ENCODE measurements around the gene TMEM171.

The TMEM171 gene

DNA sequence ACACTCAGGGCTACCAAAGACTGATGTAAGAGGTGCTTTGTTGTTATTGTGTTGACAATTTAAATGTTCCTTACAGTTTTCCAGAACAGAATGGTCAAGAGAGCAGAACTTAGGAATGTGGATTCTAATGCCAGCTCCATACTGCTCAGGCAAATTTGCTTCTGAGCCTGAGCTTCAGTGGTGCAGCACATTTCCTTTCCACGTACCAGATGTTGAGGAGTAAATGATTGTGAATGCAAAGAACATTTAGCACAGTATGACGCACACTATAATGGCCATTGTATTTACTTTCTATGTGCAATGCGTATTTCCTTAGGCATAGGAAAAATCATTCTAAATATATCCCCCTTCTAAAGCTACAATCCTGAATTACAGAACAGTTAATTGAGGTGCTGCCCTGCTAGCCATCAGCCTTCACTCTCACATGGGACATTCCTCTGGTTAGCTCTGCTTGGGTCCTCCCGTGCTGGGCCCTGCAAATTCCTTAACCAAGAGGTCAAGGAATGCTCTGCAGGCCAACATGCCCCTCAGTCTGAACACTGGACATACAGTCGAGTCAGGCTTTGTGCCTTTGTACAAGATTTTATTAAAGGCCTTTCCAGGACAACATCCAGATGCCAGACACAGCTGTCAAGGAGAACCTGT, 31.5 kb downstream of the TMEM171 start:
- TF ChIP-seq POLR2A (IDR thresholded peaks at IDR 0.05; ENCODE audit: low read length) = no peak
- TF ChIP-seq GATA1 (IDR thresholded peaks at IDR 0.05; ENCODE audit: low read depth, low read length) = no peak
- DNase-seq = no peak

DNA sequence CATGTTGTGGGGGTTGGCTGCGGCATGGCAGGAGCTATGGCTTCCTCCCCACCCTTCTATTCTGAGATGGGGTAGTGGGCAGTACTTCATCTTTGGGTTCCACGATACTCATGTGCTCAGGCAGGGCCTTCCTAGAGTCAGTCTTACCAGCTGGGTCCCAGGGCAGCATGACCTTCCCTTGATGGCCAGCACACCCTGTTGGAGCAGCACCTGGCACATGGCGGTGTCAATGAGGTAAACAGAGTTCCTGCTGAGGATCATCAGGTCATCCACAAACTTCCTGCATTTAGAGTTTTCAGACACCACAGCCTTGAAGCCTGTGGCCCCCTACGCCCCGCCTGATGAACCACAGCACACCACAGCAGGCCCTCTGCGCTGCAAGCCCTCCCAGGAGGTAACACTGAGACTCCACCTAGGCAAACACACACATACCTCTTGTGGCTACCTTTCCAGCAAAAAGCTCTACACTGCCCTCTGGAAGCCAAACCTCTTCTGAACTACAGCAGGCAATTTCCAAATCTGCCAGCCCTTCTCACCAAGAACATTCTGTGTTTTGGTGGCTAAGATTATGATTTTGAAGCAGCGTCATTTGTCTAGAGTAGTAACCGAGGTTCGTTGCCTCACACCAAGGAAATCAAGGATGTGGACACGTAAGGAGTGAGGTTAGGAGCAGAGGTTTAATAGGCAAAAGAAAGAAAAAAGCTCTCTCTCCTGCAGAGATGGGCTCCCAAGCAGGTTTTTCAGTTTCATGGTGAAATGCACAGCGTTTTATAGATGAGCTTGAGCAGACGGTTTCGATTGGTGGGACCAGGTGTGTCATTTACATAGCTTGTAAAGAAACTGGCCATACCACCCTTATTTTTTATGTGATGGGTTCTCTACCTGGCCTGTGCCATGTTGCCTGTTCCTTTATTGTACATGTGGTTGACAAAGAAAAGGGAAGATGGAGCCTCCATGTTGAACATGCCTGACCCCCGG, 32.3 kb downstream of the TMEM171 start:
- TF ChIP-seq POLR2A (IDR thresholded peaks at IDR 0.05; ENCODE audit: low read length) = no peak
- no peak for TF ChIP-seq GATA1 (IDR thresholded peaks at IDR 0.05; ENCODE audit: low read depth, low read length)
- DNase-seq = no peak

DNA sequence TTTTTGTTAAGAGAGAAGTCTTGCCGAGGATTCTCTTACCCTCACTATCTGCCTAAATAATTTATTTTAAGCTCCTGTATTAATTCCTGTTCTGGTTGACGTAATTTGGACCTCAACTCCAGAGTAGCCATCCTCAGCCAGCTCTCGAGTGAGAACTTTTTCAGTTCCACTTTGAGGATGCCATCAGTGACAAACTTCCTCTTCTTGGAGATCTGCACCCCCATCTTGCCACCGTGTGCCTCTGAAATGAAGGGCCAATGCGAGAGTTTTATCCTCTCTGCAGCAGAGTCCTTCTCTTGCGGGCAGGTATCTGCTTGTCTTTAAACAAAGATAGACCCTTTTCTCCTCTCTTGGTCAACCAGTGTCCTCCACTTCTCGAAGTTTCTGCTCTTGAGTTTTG, 33.1 kb downstream of the TMEM171 start:
- TF ChIP-seq POLR2A (IDR thresholded peaks at IDR 0.05; ENCODE audit: low read length) (no peak), GATA1 (IDR thresholded peaks at IDR 0.05; ENCODE audit: low read depth, low read length) (no peak)
- DNase-seq = no peak

DNA sequence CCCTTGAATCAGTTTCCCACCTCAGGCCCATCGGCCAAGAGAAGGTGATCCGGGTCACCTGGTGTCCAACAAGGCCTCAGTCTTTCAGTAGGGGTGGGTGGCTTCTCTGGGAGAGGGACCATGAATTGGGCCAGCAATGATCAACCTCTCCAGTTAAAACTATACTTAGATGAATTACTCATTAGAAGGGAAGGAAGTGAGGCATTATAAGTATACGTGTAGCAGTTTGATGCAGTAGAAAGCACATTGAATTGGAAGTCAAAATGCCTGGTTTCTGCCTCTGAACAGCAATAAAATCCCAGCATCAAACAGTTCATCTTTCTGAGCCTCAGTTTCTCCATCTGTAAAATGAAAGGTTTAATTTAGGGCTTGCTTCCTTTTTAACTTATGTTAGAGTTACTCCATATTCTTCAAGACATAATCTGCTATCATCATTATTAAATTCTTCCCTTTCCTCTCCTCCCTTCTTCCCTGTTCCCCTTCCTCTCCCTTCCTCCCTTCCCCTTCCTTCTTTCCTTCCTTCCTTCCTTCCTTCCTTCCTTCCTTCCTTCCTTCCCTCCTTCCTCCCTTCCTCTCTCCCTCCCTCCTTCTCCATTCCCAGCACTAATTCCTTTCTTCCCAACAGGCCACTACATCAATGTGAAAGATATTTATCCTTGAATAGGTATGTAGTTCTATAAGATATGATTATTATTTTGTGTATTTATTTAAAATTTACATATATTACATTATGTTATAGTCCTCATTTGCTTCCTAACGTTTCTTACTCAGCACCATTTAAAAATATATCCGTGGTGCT, 34.0 kb downstream of the TMEM171 start:
- TF ChIP-seq POLR2A (IDR thresholded peaks at IDR 0.05; ENCODE audit: low read length) (no peak), GATA1 (IDR thresholded peaks at IDR 0.05; ENCODE audit: low read depth, low read length) (no peak)
- DNase-seq = no peak

DNA sequence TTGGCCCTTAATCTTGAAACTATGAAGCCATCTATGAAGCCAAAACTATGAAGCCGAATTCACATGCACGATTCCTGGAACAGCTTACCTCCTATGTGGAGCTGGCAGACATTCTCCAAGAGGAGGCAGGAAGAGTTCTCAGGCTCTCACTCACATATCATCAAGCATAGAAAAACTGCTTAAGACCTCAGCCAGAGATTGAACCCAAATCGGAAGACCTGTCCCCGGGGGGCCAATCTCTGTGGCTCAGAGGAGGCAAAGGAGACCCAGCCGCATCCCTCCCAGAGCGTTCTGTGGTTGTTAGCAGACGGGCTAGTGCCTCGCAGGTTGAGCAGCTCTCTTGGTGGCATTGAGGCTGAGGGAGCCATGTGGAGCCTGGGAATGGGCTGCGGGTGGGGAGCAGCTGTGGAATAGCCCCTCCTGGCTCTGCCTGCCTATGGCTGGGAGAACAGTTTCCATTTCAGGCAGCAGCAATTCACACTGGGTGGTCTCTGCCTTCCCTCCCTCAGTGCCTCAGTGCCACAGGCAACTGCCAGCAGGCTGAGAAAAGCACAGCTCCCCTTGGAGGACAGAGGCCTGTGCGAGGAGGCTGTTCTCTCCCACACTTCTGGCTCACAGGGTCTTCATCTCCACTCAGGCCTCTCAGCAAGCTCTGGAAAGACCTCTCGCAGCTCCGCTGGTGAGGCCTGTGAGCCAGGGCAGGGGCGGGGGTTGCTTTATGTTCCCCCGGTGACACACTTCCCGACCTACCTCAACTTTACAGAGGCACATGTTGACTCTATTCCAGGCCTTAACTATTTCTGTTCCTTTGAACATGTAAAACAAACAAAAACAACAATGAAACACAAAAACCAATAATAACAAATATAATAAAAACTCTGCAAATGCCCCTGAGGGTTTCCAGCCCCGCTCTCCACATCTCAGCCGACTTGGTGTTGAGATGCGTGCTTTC, 35.2 kb downstream of the TMEM171 start:
- TF ChIP-seq POLR2A (IDR thresholded peaks at IDR 0.05; ENCODE audit: low read length) (no peak), GATA1 (IDR thresholded peaks at IDR 0.05; ENCODE audit: low read depth, low read length) (no peak)
- DNase-seq = no peak

DNA sequence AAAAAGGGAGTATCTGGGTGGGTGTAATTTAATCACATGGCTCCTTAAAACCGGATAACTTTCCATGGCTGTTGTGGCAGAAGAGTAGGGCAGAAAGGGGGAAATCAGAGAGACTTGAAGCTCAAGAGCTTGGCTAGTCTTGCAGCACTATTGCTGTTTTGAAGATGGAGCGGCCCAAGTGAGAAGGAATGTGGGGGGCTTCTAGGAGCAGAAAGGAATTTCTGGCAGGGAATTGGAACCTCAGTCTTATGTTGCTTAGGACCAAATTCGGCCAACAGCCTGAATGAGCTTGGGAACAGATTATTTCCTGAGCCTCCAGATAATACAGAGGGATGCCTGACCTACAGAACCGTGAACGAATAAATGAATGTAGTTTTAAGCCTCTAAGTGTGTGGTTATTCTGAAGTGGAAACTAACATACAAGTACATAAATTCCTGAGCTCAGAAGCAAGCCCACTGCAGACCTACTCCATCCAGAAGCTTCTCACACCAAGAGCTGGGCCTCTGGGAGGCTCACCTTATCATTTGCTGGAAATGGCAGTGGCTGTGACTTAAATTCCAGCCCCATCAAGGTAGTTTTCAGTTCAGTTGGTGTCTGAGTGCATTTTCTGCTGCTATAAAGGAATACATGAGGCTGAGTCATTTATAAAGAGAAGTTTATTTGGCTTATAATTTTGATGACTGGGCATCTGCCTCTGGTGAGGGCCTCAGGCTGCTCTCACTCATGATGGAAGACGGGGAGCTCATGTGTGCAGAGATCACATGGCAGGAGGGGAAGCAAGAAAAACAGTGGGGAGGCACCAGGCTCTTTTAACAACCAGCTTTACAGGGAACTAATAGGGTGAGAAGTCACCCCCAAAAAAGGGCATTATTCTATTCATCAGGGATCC, 37.3 kb downstream of the TMEM171 start:
- DNase-seq = no peak
- TF ChIP-seq GATA1 (IDR thresholded peaks at IDR 0.05; ENCODE audit: low read depth, low read length) = no peak
- no peak for TF ChIP-seq POLR2A (IDR thresholded peaks at IDR 0.05; ENCODE audit: low read length)

DNA sequence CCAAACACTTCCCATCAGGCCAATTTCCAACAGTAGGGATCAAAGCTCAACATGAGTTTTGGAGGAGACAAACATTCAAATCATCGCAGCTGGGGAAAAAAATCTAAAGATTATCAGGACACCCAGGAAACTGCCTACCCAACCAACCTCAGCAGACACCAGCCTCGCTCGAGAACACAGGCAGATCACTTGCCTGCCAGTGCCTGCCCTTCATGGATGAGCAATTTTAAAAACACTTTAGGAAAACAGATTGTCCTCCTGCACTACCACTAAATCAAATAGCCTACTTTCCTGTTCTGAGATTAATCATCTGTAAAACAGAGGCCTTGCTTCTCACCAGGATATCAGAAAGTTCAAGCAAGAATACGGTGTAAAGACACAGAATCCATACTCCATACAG, 37.9 kb downstream of the TMEM171 start:
- DNase-seq = no peak
- no peak for TF ChIP-seq GATA1 (IDR thresholded peaks at IDR 0.05; ENCODE audit: low read depth, low read length)
- TF ChIP-seq POLR2A (IDR thresholded peaks at IDR 0.05; ENCODE audit: low read length) = no peak

DNA sequence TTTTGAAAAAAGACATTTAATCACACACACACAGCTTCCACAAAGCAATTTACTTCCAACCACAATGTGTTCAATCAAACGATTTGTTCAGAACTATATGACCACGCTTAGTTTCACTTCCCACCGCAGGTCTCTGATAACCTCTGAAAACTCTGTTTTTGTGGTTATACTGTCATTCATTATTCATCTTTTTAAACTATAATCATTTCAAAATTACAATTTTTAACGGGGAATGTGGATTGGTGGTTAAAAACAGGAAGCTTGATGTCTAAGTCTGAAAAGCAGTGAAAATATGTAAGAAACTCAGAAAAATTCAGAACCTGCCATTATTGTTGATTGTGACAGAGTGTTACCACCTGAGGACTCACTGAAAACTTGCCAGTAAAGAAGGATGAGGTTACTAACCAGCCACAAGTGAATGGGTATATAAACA, 39.9 kb downstream of the TMEM171 start:
- no peak for TF ChIP-seq GATA1 (IDR thresholded peaks at IDR 0.05; ENCODE audit: low read depth, low read length)
- TF ChIP-seq POLR2A (IDR thresholded peaks at IDR 0.05; ENCODE audit: low read length) = no peak
- no peak for DNase-seq

DNA sequence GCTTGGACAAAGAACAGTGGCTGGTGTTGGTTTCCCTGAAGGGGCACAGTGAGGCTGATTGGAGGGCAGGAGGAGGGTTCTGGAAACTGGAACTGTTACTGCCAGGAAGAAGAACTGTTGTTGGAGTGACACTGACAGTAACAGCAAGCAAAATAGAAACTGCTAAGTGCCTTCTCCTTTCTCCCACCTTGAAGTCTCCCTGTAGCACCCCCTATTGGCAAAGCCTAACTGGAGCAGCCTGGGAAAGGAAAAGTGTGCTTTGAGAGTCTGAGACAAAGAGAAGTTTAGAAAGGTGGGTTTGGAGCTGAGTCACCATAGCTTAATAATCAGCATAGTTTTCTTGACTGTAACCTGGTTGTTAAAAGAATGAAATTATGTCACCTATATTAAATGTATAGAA, 50.1 kb downstream of the TMEM171 start:
- peak; percentile 50 to 70 for DNase-seq
- TF ChIP-seq POLR2A (IDR thresholded peaks at IDR 0.05; ENCODE audit: low read length) (no peak), GATA1 (IDR thresholded peaks at IDR 0.05; ENCODE audit: low read depth, low read length) (no peak)

DNA sequence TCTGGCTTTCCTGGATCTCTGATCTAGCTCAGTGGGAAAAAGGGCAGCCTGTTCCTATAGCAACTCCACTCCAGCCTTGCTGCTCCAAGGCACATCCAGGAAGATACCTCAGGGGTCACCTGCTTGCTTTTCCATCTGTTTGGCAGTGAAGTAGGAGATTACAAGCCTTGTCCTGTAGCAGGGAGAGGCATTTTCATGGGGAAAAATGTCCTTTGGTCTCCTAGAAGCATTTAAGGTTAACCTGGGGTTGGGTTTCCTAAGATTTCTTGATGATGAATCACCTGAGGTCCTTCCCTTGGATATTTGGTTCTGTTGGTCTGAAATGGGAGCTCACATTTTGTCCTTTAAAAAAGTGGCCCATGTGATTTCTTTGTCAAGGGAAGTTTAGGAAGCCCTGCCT, 51.1 kb downstream of the TMEM171 start:
- DNase-seq = no peak
- TF ChIP-seq GATA1 (IDR thresholded peaks at IDR 0.05; ENCODE audit: low read depth, low read length) (no peak), POLR2A (IDR thresholded peaks at IDR 0.05; ENCODE audit: low read length) (no peak)

DNA sequence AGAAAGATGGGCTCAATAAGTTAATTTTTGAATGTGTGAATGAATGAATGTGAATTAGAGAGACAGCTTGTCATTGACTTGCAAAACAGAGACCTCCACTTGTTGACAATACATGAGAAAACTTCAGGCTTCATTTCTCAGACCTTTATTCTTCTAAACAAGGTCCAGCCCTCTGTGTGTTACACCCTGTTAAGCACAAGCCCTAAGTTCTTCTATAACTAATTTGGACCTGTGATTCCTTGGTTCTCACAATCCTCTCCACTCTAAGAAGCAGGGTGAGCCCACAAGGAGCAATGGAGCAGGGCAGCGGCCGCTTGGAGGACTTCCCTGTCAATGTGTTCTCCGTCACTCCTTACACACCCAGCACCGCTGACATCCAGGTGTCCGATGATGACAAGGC, 52.6 kb downstream of the TMEM171 start, which contains the start of gene TMEM174:
TMEM174 (plus strand) TSS at position 243 of the 400 bp plus-strand sequence; CDS start at position 294, 51 bp downstream.
- no peak for TF ChIP-seq GATA1 (IDR thresholded peaks at IDR 0.05; ENCODE audit: low read depth, low read length)
- TF ChIP-seq POLR2A (IDR thresholded peaks at IDR 0.05; ENCODE audit: low read length) = no peak
- DNase-seq = no peak
